HG03103 (cell line): ENCODE data around the gene MAN1B1.
"Not testable (repeated sequence)": the region's sequence is repeated elsewhere in the genome, so short reads cannot be mapped to it uniquely, and the experiment has no call there.

Source experiments
- ATAC-seq: cut with Tn5 transposase; IDR thresholded peaks from one replicate; pipeline ENCODE4 v1.9.1; 2021; ENCODE audit warnings: low read depth; ENCODE audit not compliant: unreplicated experiment

MAN1B1 gene

GRCh38 chr9:137108608-137109249 lies 21.9 kb downstream of the MAN1B1 start:
- no peak for ATAC-seq

DNA sequence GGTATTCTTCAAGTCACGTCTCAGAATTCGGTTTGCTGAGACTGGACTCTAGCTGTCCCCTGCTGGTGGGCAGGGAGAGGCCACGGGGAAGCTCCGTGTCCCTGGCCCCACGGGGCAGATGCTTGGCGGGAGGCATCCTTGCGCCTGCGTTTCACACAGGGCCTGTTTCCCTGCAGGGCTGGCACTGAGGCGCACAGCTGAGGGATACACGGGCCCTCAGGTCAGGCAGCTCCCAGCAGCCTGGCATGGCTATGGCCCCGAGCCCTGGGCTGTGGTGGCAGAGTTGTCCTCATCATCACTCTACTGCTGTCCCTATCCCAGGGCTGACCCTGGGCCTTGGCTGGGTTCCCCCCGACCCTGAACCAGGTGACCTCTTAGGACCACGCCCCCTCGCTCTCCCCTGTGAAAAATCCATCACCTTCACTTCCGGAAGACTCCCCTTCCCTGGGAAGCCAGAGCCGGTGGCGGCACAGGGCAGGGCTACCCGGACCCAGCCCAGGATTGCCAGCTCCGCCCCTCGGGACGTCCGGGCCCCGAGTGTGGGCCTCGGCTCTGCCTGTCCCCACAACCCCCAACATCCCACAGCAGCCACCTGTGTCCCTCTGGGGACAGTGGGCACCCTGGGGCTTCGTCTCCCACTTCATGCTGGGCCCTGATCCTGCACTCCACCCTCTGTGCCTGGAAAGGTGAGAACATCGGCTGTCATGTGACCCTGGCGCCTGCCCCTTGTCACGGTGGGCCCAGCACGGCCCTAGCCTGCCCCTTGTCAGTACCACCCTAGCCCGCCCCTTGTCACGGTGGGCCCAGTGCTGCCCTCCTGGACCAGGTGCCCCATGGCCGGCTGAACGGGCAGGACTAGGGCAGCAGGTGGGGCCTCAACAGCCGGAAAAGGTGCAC lies 22.7 kb downstream of the MAN1B1 start:
- ATAC-seq: no peak

DNA sequence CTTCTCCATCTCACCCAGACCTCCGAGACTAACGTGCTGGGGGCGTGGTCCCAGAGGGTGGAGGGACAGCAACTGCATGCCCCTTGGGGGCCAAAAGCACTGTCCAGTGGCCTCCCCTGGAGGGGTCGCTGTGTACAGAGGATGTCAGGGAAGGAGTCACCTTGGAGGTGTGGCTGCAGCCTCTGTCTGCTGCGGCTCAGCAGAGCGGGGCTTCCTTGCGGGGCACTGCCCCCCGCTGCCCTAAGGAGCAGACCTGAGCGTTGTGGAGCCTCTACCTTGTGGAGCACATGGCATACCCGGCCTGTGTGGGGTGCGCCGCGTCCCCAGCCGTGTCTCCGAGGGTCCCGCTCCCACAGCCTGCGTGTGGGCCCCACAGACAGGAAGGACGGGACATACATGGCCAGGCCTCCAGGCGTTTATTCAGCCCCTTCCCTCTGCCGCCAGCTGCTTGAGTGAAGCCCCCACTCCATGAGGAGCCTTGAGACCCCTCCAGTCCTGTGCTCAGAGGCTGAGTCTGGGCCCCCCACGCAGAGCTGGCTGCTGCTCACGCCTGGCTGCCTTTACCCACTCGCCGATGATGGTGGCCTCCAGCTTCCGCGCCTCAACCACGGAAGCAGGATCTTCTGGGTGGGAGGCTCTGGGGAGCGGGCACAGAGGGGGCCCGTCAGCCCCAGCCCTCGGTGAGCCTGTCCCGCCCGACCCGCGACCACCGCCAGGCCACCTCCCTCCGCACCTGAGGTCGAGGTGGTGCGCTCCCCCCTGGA lies 23.5 kb downstream of the MAN1B1 start:
- ATAC-seq: no peak

DNA sequence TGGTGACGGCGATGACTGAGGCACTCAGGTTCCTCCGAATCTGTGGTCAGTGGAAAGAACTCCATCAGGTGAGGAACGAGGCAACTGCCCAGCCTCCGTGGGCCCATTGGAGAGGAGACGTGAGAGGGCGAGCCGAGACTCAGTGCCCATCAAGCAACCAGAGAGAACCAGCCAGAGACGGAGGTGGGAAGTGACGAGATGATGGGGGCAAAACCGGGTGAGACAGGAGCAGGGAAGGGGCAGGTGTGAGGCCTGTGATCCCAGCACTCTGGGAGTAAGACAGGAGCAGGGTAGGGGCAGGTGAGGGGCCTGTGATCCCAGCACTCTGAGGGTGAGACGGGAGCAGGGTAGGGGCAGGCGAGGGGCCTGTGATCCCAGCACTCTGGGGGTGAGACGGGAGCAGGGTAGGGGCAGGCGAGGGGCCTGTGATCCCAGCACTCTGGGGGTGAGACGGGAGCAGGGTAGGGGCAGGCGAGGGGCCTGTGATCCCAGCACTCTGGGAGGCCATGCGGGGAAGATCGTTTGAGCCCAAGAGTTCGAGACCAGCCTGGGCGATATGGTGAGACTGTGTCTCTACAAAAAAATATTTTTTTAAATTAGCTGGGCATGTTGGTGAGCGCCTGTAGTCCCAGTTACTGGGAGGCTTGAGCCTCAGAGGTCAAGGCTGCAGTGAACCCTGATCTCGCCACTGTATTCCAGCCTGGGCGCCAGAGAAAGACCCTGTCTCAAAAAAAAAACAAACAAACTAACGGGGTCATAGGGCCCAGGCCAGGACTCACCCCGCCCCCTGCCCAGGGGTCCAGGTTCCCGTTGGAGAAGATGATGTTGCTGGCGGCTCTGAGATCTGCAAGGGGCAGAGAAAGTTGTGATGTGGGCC lies 24.4 kb downstream of the MAN1B1 start:
- ATAC-seq: no peak

DNA sequence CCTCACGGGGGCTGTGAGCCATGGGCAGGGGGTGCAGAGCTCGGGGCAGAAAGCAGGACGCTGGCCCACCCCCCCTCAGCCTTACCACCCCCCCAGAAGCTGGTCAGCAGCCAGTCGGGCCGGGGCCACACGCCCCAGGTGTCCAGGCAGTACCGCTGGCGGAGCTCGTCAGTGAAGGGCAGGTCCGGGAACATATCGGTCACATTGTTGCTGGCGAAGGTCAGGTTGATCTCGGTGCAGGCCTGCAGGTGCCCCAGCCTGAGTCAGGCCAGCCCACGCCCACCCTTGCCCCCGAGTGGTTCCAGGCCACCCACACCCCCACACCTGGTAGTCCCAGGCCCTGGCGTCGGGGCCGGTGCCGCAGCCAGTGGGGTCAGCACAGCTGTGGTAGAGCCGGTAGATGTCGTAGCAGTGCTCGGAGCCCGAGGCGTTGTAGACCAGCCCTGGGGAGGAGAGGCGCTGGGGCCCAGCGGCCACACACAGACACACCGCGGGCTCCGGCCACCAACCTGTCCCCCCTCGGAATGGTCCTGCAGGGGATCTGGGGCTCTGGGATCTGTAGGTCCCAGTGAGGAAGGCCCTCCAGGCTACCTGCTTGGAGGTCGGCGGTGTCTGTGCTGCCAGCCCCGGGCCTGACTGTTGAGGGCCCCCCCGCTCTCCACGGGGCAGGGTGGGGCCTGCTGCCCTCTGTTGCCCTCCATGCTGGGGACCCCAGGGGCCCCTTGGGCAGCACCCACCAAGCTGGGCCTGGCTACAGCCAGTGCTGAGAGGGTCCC lies 25.2 kb downstream of the MAN1B1 start:
- no peak for ATAC-seq

- no peak for ATAC-seq
Measured at GRCh38 chr9:137112564-137113384, 26.0 kb downstream of the MAN1B1 start.

DNA sequence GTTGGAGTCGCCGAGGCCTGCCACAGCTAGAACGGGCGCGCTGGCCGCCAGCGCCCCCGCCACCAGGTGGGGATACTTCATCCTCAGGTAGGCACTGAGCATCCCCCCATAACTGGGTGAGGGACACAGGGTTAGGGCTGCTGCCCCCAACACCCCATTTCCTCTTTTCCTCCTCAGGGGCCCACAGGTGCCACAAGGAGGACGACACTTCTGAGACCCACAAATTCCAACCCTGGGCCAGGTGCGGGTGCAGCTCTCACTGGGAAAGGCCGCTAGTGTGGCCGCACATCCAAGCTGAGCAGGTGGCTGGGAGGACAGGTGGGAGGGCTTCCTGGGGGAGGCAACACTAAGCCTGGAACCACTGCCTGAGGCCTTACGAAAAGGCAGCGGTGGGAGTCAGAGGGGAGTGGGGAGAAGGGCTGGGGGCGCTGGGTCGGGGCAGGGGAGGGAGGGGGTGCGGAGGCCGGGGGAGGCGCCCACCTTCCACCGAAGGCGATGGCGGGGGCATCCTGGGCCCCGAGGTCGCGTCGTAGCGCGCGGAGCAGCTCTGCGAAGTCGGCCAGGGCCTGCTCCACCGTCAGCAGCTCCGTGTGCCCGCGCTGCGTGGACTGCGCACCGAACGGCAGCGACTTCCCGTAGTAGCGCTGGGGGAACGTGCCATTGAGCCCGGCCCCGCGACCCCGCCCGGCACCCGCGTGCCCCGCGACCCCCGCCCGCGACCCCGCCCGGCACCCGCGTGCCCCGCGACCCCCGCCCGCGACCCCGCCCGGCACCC lies 26.8 kb downstream of the MAN1B1 start:
- no peak for ATAC-seq

DNA sequence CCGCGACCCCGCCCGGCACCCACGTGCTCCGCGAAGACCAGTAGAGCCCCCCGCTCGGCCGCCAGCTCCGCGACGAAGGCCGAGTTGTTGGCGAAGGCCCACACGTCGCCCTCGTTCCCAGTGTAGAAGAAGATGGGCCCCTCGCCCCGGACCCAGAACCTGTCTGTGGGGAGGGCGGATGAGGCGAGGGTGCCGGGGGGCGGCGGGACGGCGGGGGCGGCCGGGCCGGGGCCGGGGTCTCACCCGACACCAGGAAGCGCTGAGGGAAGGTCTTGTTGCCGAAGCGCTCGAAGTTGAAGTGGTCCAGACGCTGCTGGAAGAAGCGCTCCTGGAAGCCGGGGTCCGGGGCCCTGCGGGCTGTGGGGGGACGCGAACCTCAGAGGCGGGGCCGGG lies 27.4 kb downstream of the MAN1B1 start:
- no peak for ATAC-seq

DNA sequence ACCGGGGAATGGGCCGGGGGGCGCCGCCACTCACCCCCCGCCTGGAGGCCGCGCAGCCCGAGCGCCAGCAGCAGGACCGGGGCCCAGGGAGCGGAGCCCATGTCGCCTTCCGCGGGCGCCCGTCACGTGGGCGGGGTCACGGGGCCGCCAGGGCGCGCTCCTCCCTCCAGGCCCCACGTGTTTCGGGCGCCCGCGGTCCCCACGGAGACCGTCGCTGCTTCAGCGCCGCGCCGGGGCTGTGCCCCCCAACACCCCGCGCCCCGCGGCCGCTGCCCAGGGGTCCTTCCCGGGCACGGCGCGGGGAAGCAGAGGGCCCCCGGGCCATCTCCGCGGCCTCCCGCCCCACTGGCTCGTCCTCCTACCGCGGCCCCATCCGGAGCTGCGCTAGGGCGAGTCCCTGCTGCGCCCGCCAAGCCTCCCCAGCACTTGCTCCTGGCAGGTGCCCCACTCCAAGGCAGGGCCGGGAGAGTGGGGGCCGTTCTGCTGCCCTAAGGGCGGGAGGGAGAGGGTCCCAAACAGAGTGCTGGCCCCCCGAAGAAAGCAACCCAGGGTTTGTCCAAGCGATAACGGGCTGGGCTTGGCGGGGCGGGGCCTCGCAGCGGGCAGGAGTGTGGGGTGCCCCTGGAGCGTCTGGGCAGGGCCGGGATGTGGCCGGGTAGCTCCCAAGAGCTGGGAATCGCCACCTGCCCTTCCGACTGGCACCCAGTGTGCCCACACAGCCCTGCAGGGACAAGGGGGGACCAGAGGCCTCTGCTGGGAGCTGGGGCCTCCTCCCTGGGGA lies 28.0 kb downstream of the MAN1B1 start, which contains the start of gene DPP7:
Gene DPP7, minus strand, starts transcription at position 121 of the 781 bp plus-strand sequence. Its CDS starts 20 bp downstream, at position 101.
- ATAC-seq: no peak

DNA sequence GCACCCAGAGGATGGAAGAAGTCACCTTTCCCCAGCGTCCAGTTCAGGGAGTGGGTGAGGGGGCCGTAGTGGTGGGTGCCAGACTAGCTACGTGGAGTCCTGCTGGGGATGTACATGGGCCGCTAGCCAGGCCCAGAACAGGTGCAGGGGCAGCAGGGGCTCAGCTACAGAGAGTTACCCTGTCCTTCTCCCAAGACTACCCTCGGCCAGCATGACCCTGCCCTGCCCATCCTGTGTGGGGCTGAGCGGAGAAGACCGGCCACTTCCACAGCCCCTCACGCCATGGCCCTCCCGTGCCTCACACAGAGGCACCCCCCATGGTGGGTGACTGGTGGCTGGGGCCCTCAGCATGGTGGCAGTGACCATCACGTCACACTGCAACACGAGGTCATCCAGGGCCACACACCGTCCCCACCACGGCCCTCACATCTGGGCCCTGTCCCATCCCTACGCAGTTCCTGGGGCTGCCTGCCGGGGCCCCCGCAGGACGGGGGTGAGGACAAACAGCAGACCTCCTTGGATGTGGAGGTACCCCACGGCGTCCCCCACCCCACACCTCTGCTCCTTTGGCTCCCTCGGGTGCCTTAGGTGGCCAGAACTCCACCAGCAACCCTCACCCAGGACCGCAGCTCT lies 28.7 kb downstream of the MAN1B1 start:
- no peak for ATAC-seq

DNA sequence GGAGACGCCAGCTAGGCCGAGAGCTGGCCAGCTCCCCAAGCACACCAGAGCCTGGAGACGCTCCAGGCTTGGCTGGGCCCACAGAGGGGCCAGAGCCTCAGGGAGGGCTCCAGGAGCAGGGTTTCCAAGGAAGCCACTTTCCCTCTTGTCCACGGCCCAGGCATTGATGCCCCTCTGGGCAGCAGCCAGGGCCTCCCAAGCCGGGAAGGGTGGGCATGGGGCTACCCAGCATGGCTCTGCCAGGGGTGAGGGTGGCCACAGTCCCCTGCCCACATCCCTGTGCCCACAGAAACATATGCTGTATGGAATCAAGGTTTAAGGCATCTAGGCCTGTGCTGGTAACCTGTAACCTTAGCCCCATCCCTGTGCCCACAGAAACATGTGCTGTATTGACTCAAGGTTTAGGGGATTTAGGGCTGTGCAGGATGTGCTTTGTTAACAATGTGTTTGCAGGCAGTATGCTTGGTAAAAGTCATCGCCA lies 29.3 kb downstream of the MAN1B1 start:
- ATAC-seq: no peak

GRCh38 chr9:137116728-137117127 lies 29.9 kb downstream of the MAN1B1 start:
- no peak for ATAC-seq

GRCh38 chr9:137117269-137117731 lies 30.5 kb downstream of the MAN1B1 start:
- no peak for ATAC-seq

DNA sequence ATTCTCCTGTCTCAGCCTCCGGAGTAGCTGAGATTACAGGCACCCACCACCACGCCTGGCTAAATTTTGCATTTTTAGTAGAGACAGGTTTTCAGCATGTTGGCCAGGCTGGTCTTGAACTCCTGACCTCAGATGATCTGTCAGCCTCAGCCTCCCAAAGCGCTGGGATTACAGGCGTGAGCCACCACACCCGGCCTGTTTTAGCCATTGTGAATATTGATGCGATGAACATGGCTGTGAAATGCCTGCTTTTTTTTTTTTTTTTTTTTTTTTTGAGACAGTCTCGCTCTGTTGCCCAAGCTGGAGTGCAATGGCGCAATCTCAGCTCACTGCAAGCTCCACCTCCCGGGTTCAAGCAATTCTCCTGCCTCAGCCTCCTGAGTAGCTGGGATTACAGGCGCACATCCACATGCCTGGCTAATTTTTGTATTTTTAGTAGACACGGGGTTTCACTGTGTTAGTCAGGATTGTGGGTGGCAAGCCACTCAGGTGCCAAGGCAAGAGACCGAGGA lies 31.4 kb downstream of the MAN1B1 start:
- not testable (repeated sequence) for ATAC-seq

DNA sequence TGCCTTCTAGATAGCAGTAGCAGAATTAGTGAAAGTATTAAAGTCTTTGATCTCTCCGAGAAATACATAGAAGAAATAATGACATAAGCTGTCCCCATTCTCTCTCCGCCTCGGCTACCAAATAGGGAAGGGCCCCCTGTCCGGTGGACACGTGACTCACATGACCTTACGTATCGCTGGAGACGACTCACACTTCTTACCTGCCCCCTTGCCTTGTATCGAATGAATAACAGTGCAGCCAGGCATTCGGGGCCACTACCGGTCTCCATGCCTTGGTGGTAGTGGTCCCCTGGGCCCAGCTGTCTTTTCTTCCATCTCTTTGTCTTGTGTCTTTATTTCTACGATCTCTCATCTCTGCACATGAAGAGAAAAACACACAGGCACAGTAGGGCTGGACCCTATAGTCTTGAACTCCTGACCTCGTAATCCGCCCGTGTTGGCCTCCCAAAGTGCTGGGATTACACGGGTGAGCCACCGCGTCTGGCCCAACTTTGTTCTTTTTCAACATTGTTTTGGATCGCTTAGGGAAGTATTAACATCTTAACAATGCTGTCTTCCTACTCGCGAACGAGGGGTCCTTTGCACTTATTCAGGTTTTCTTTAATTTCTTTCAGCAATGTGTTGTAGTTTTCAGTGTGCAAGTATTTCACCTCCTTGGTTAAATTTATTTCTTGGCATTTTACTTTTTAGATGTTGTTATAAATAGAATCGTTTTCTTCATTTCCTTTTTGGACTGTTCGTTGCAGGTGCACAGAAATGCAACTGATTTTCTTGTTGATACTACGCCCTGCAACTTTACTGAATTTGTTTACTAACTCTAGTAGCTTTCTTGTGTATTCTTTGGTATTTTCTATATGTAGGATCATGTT lies 35.4 kb downstream of the MAN1B1 start:
- ATAC-seq: not testable (repeated sequence)
